SK-MEL-5 (cell line): ENCODE data around the gene IL4R. TPM values are rescaled to one million over a fixed set of nuclear protein-coding genes. Genes with fewer than 3 reads are reported as not detected.
"Not testable (repeated sequence)": the region's sequence is repeated elsewhere in the genome, so short reads cannot be mapped to it uniquely, and the experiment has no call there.

Source experiments
- DNase-seq: peaks from one replicate; pipeline ENCODE4 v3.0.0-alpha.2; 2016; ENCODE audit warnings: low read depth, low spot score
- in situ Hi-C: cut with HindIII; loops from 2 replicates; pipeline ENCODE4 v1.10.0; 2016; ENCODE audit warnings: low sequenced_read_pairs, high pct_unique_total_duplicates, low pct_unique_long_range_greater_than_20kb
- polyA plus RNA-seq, 2 experiments: library from polyadenylated mRNA; depleted of rRNA; stranded (reverse); fragments of >200 nt; gene quantifications; 2 replicates each; pipeline ENCODE4 v1.2.3, GENCODE V29; 2015
- total RNA-seq: library from RNA; depleted of rRNA; stranded (reverse); fragments of >200 nt; shearing (Covaris generic); gene quantifications from 2 replicates; pipeline ENCODE4 v1.2.3, GENCODE V29; 2014; rRNA removed

The IL4R gene
- total RNA-seq = 5.3 and 5.6 TPM in 2 replicates
- 9.7 and 18.4 TPM in 2 replicates for polyA plus RNA-seq (2015; cell fraction: cytosol; rRNA removed)
- 18.5 and 21.0 TPM in 2 replicates for polyA plus RNA-seq (2015; cell fraction: nucleus; rRNA removed)

DNA sequence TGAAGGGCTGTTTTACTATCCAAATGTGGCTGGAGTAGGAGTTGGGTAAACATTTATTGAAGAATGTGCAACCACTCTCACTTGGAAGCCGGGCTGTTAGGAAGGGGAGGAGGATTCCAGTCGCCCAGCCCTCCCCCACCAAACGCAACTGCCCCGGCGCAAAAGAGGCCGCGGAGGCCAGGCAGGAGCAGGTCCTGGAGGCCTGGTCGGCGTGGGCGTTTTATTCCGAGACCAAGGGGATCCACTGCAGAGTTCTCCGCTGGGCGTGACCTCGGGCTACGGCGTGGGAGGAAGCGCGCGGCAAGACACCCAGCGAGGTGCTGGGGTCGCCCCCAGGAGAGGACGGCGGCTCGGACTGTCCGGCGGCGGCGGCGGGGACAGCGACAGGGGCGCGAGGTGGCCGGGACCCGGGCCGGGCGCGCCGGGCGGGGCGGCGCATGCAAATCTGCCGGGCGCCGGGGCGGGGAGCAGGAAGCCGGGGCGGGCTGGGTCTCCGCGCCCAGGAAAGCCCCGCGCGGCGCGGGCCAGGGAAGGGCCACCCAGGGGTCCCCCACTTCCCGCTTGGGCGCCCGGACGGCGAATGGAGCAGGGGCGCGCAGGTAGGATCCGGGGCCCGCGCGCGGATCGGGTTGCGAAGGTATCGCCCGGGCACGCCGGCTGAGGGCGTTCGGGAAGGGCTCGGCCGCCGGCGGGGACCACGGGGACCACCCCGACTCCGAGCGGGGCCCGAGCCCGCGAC is at the start of gene IL4R:
IL4R (plus strand) TSS at position 553 of the 739 bp plus-strand sequence. CDS start 26,230 bp downstream, outside the sequence.
- in situ Hi-C loops = no loop called here
- DNase-seq = peak; percentile 33

DNA sequence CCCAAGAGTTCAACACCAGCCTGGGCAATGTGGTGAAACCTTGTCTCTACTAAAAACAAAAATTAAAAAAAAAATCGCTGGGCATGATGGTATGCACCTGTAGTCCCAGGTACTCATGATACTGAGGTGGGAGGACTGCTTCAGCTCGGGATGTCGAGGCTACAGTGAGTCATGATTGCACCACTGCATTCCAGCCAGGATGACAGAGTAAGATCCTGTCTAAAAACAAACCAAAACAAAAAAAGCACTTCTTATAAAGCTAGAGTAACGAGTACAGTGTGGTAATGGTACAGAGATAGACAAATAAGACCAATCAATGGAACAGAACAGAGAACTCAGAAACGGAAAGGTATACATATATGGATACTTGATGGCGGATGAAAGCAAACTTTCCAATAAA is 49.6 kb upstream of the IL4R start:
- in situ Hi-C loops = no loop called here
- no peak for DNase-seq

DNA sequence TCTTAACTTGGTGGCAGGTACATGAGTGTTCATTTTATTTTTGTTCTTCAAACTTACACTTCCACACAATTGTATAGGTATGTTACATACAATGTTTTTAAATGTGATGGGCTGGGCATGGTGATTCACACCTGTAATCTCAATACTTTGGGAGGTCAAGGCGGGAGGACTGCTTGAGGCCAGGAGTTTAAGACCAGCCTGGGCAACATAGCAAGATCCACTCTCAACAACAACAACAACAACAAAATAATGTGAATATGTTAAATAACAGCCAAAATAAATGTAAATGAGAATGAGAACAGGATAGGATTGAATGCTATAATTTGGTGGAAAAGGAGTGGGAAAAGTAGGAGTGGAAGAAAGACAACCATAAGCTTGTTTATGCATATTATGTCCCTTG is 47.8 kb upstream of the IL4R start:
- in situ Hi-C loops = no loop called here
- DNase-seq = no peak

DNA sequence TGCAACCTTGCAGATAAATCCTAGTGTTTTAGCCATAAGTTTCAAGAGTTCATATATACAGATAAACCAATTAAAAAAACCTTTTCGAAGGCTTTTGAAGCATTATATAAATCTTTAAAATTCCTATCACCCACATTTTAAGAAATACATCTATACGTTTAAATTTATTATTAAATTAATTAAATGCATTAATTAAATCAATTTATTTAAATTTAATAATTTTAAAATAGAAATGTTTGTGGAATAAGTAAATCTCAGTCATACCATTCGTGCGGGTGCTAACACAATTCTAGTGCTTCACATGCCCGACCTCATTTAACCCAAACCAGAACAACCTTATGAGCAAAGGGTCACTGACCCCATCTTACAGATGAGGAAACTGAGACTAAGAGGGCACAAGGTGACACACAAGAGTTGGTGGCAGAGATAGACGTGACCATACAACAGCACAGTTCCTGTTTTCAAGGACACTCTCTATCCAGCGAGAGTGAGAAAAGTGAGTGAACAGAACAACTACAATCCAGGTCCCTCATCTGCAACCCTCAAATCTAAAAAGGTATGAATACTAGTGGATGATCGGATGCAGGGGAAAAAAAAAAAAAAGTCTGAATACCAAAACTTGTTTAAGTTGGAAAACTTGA is 46.6 kb upstream of the IL4R start:
- in situ Hi-C loops = no loop called here
- no peak for DNase-seq

DNA sequence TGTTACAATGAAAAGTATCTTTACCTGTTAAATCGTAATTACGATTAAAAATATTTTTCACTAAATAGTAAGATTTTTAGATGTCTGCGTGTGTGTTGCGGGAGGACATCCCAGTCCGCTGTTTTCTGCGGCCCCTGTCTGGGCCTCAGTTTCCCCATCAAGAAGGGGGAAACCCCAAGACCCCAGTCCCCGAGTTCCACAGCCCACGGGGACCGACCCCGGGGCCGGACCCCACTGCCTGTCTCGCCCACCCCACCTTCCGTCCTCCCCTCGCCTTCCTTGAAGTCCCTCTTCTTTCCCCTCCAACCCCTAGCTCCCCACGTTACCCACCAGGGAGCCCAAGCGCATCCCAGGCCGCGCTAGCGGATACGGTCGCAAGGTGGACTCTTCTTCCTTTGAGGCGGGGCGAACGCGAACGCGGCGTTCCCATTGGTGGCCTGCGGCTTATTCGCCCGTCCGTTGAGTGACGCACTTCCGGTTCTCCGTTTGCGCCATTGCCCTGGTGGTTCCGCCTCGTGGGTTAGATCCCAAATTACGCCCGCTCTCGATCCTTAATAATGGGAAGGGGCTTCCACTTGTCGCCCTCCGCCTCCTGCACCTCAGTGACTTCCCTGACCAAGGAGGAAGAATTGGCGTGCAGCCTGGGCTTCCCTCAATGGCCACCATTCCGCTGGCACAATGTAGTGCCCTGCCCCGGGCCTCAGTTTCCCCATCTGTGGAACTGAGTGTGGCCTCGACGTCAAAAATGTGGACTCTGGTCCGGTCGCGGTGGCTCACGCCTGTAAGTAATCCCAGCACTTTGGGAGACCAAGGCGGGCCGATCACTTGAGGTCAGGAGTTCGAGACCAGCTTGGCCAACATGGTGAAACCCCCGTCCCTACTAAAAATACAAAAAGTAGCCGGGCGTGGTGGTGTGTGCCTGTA is 45.1 kb upstream of the IL4R start, which contains the start of gene NSMCE1:
NSMCE1 (minus strand) TSS at position 397 of the 924 bp plus-strand sequence. CDS start 11,202 bp downstream, outside the sequence.
- in situ Hi-C loops = no loop called here

DNA sequence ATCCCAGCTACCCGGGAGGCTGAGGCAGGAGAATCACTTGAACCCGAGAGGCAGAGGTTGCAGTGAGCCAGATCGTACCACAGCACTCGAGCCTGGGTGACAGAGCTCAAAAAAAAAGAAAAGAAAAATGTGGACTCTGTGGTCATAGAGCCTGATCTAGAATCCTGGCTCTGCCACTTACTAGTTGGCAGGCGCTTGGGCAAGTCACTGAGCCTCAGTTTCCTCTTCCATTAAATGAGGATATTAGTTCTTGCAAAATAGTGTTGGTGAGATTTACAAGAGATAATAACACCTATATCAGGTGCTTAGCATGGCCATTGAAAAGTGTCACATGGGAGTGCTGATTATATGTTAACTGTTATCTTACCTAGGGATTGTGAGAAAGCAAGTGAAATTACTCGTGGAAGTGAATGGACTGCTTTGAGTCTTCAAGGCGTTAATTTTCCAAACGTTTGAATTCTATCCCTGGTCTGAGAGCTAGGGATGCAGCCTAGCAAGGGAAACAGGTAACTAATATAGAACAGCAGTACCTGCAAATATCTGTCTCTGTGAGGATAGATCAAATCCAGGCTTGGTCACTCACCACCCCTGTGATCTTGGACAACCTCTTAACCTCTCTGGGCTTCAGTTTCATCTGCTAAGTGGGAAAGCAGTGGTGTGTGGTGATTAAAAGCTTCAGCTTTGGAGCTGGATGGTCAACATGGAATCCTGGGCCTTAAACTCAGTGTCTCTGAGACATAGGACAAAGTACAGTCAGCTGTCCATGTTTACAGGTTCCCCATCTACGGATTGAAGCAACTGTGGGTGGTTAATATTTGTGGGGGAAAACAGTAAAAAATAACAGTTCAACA is 44.2 kb upstream of the IL4R start:
- in situ Hi-C loops = no loop called here

More for the DNA sequence above, 45.1 kb upstream of the IL4R start, which contains the start of gene NSMCE1:
- peak; percentile 94 for DNase-seq

DNA sequence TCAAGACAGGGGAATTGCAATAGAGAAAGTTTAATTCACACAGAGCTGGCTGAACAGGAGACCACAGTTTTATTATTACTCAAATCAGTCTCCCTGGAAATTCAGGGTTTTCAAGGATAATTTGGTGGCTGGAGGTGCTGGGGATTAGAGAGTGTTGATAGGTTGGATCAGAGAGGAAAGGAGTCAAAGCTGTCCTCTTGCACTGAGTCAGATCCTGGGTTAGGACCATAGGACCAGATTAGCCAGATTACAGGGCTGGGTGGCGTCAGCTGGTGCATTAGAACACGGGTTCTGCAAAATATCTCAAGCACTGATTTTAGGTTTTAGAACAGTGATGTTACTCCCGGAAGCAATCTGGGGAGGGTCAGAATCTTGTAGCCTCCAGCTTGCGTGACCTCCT is 43.4 kb upstream of the IL4R start:
- no peak for DNase-seq
- in situ Hi-C loops = no loop called here

More for the DNA sequence above, 44.2 kb upstream of the IL4R start:
- DNase-seq = no peak

DNA sequence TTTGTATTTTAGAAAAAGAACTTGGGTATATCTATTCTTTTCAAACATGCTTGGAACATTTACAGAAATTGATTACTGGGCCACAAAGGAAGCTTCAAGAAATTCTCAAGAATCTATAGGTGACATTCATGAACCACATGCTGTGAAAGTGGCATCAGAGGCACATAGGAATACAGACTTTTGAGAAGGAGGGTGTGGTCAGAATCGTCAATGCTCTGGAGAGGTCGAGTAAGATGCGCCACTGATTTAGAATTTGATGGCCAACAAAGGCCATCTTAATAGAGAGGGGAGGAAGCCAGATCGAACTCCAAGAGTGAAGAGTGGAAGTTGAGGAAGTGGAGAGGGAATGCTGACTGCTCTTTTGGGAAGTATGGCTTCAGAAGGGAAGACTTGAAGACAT is 41.7 kb upstream of the IL4R start:
- DNase-seq = no peak
- in situ Hi-C loops = no loop called here

DNA sequence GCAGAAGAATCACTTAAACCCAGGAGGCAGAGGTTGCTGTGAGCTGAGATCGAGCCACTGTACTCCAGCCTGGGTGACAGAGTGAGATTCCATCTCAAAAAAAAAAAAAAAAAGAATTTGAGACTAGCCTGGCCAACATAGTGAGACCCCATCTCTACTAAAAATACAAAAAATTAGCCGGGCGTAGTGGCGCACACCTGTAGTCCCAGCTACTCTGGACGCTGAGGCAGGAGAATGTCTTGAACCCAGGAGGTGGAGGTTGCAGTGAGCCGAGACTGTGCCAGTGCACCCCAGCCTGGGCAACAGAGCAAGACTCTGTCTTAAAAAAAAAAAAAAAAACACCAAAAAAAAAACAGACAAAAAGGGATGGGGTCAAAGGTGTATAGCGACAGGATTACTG is 41.1 kb upstream of the IL4R start:
- in situ Hi-C loops, DNase-seq: not testable (repeated sequence)

DNA sequence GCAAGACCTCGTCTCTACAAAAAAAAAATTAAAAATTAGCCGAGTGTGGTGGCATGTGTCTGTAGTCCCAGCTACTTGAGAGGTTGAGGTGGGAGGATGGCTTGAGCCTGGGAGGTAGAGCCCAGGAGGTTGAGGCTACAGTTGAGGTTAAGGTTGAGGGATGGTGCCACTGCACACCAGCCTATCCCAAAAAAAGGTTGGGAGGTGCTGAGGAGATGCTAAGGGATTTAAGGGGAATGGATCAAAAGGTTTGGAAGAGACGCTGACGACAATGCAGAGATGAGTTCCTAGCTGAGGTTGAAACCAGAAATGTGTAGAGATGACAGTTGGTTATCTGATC is 40.5 kb upstream of the IL4R start:
- in situ Hi-C loops = no loop called here
- DNase-seq = no peak

DNA sequence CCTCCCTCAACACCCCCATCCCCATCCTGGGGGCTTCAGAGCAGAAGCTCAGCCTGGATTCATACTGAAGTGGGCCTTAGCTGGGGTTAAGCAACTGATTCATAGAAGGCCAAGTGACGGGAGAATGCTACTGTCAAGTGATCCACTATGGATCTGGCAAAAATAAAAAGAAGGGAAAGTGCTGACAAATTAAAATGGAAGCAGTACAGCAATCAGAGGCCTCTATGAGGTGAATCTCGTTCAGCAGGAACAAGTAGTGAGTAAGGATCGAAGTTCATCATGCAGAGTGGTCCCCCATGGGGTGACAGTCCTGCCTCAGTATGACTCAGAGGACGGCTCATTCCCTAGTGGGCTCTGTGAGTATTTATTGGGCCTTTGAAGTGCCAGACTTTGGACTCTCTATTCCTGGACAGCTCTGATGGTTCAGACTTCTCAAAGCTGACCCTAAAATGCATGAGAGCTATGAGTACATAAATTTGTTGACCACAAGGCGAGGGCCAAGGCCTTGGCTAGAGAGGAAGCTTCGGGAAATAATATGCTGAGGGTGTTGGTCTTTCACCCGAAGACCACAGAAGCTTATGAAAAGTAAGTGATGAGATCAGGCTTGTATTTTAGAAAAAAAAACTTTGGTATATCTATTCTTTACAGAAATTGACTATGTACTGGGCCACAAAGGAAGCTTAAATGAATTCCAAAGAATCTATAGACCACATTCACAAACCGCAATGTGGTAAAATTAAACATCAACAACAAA is 39.9 kb upstream of the IL4R start:
- DNase-seq = no peak
- in situ Hi-C loops = no loop called here

DNA sequence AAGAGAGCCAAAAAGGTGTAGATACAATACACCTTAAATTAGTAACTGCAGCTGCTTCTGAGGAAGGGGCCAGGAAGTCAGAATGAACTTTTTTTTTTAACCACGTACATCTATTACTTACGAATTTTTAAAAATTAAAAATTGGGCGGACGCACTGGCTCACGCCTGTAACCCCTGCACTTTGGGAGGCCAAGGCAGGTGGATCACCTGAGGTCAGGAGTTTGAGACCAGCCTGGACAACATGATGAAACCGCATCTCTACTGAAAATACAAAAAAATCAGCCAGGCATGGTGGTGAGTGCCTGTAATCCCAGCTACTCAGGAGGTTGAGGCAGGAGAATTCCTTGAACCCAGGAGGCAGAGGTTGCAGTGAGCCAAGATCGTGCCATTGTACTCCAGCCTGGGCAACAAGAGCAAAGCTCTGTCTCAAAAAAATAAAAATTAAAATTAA is 39.3 kb upstream of the IL4R start:
- in situ Hi-C loops, DNase-seq: not testable (repeated sequence)

DNA sequence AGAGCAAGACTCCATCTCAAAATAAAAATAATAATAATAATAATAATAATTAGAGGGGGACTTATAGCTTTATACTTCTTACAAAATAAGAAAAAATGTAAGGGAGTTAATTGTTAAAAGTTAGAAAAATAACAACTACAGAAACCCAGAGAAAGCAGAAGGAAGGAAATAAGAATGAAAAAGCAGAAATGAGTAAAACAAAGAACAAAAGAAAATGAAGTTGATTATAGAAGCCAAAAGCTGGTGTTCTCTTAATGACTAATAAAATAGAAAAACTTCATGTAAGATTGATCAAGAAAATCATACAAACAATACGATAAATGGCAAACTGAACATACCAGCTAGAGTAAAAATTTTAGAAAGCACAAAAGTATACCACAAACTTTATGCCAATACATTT is 38.4 kb upstream of the IL4R start:
- no peak for DNase-seq
- in situ Hi-C loops = no loop called here

DNA sequence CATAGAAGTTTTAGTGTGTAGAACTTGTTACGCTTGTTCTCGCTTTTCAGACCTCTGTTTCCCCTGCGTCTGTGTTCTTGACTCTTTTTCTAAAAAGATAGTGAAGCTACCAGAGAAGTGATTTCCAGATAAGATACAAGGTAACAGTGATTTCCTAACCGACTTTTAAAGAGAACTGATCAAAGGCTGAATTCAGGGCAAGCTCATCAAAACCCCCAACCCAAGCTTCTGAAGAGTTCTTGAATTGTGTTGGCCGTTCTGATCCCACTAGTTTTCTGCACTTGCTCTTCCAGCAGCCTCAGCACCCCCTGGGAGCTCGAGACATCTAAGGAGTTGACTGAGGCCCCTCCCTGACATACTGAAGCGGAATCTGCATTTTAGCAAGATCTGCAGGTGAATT is 32.5 kb upstream of the IL4R start:
- in situ Hi-C loops = no loop called here
- no peak for DNase-seq

DNA sequence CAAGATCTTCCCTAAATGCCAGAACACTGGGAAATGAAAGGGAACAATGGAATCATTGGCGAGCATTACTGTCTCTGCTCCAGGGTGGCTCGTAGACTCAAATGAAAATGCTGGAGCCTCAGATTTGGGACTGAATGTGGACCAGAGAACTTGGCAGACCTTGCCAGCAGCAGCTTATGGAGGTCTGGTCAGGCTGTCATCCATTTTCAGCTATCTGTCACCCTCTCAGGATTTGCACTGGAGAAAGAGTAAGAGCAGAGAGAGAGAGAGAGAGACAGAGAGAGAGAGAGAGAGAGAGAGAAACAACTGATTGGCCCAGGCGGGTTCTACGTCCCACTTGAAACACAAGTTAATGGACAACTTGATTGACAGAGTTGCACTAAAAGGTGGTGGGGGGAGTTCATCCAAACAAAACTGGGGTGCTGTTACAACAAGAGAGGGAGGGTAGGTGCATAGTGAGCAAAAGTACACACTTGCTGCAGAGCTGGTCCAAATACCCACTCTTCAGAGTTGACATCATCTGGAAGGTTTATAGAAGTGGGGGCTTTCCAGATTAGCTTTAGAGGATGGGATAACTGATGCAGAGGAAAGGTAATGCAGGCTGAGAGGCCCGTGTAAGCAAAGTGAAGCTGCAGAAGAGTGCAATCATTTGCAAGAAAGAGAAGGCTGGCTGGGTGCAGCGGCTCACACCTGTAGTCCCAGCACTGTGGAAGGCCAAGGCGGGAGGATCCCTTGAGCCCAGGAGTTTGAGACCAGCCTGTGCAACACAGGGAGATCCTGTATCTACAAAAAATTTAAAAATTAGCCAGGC is 28.7 kb upstream of the IL4R start:
- DNase-seq = peak; percentile 54
- in situ Hi-C loops = no loop called here
